ENCODE results near the gene KRTAP10-1. TPM values are rescaled to one million over a fixed set of nuclear protein-coding genes. Genes with fewer than 3 reads are reported as not detected.

KRTAP10-1 gene
- total and polyA plus RNA-seq, 2 of the 13 experiments (the other 11 are each of a cell fraction or from before 2014, with no cell fraction given): not detected

GRCh38 chr21:44495611-44496563 lies 44.1 kb downstream of the KRTAP10-1 start:
- ATAC-seq (no peak), DNase-seq (ENCODE audit: low spot score) (no peak), FAIRE-seq (no peak)
- Histone ChIP-seq H3K4me1 (ENCODE audit: insufficient read depth, low read length) (peaks cover 37% of the 10 kb centered on the region), H3K36me3 (replicated peaks in 1 of 2; ENCODE audit: control insufficient read depth in 1 of 2, insufficient read depth in 2 of 2, low read length in 2 of 2) (peaks cover 2 to 11% of the 10 kb centered on the region in 2 experiments; a peak in 4 of 5 replicates), H2AFZ (ENCODE audit: low read length) (no peak overlapping the region), H3K9me3 (ENCODE audit: low read length) (peaks cover 19% of the 10 kb centered on the region), H3K9ac (ENCODE audit: insufficient read depth, low read depth, low read length) (no peak overlapping the region), H4K20me1 (ENCODE audit: insufficient read depth, low read length) (no peaks in the 10 kb centered on the region), H3K27me3 (ENCODE audit: control insufficient read depth in 1 of 2, insufficient read depth in 2 of 2, low read length in 2 of 2) (no peaks in the 10 kb centered on the region), H3K27ac (ENCODE audit: extremely low read length, insufficient read depth, low read length) (no peak overlapping the region), H3K79me2 (ENCODE audit: insufficient read depth, low read length) (no peaks in the 10 kb centered on the region), H3K4me3 (replicated peaks in 1 of 3; ENCODE audit: insufficient read depth in 1 of 3, low read depth in 2 of 3, low read length in 3 of 3) (no peak overlapping the region), H3K4me2 (ENCODE audit: low read depth, low read length) (no peak overlapping the region)
- 97% methylated on average over 15 of the region's 16 CpGs for whole genome bisulfite sequencing (ENCODE audit: low lambda C conversion rate)
- POLR2A ChIA-PET: interaction anchor here (0.9 to 3.8 kb wide), 4 partner anchors 10 to 21 kb away, joined by 3 to 28 read pairs (median 8); no protein-coding TSS in a partner anchor
- peak; percentile 59 for TF ChIP-seq AGO1 (IDR thresholded peaks at IDR 0.05; ENCODE audit: low read depth, low read length, poor library complexity, severe bottlenecking)
- no peak for TF ChIP-seq TIGD3 (CRISPR knock-in tag; IDR thresholded peaks at IDR 0.05; ENCODE audit: borderline replicate concordance)
- intact Hi-C loops (cut with micrococcal nuclease; ENCODE audit: unreplicated experiment) (no loop called here), in situ Hi-C loops (cut with HindIII; ENCODE audit: extremely low pct_ligation_motif_present, low pct_unique_long_range_greater_than_20kb) (no loop called here)
- CTCF ChIA-PET (ENCODE audit: low intra/inter-chr PET ratio, low total read pairs): no interaction called here
- BruUV-seq (replicated peaks): no TSS peak

- intact Hi-C loops (cut with micrococcal nuclease; ENCODE audit: unreplicated experiment): no loop called here
- no peak for TF ChIP-seq HNF1A (IDR thresholded peaks at IDR 0.05; ENCODE audit: low read depth)
- TF ChIP-seq HNF1A (CRISPR knock-in tag; IDR thresholded peaks at IDR 0.05; ENCODE audit: borderline replicate concordance): no peak
- TF ChIP-seq RBFOX2 (IDR thresholded peaks at IDR 0.05; ENCODE audit: low read depth, low read length): peak; percentile 23; the same call in 1 of the 2 replicates
- TF ChIP-seq AGO2 (optimal IDR thresholded peaks at IDR 0.05; ENCODE audit: low read depth, low read length): peak; percentile 34
- TF ChIP-seq NFE2 (CRISPR knock-in tag; IDR thresholded peaks at IDR 0.05): no peak
- TF ChIP-seq MAFG (CRISPR knock-in tag; IDR thresholded peaks at IDR 0.05): no peak
- no peak for TF ChIP-seq BRD4 (CRISPR knock-in tag; IDR thresholded peaks at IDR 0.05)
- no peak for TF ChIP-seq ZNF678 (CRISPR knock-in tag; IDR thresholded peaks at IDR 0.05)
Observed at GRCh38 chr21:44494956-44495355, 45.0 kb downstream of the KRTAP10-1 start.

More at GRCh38 chr21:44494956-44495355, 45.0 kb downstream of the KRTAP10-1 start:
- ChIA-PET POLR2A (interaction anchor here (2.9 to 3.8 kb wide), 2 partner anchors 11 to 12 kb away, joined by 12 to 28 read pairs; no protein-coding TSS in a partner anchor), CTCF (ENCODE audit: low intra/inter-chr PET ratio, low total read pairs) (no interaction called here)
- Histone ChIP-seq H3K9ac (ENCODE audit: insufficient read depth, low read depth, low read length) (no peak overlapping the region), H3K4me1 (ENCODE audit: insufficient read depth, low read length) (peaks cover 37% of the 10 kb centered on the region), H3K36me3 (replicated peaks in 1 of 2; ENCODE audit: control insufficient read depth in 1 of 2, insufficient read depth in 2 of 2, low read length in 2 of 2) (peaks cover 4 to 17% of the 10 kb centered on the region in 2 experiments; a peak in 4 of 5 replicates), H3K27me3 (ENCODE audit: control insufficient read depth in 1 of 2, insufficient read depth in 2 of 2, low read length in 2 of 2) (no peaks in the 10 kb centered on the region), H3K27ac (ENCODE audit: extremely low read length, insufficient read depth, low read length) (no peak overlapping the region), H4K20me1 (ENCODE audit: insufficient read depth, low read length) (no peaks in the 10 kb centered on the region), H3K4me2 (ENCODE audit: low read depth, low read length) (no peak overlapping the region), H3K79me2 (ENCODE audit: insufficient read depth, low read length) (no peaks in the 10 kb centered on the region), H3K4me3 (replicated peaks in 1 of 3; ENCODE audit: insufficient read depth in 1 of 3, low read depth in 2 of 3, low read length in 3 of 3) (no peak overlapping the region), H3K9me3 (ENCODE audit: low read length) (peaks cover 19% of the 10 kb centered on the region), H2AFZ (ENCODE audit: low read length) (no peak overlapping the region)
- BruUV-seq (replicated peaks): no TSS peak
- 95% methylated on average over 12 of the region's 13 CpGs for WGBS (ENCODE audit: low lambda C conversion rate)
- DNase-seq (ENCODE audit: low spot score) (no peak), FAIRE-seq (no peak), ATAC-seq (no peak)
- in situ Hi-C loops (cut with HindIII; ENCODE audit: extremely low pct_ligation_motif_present, low pct_unique_long_range_greater_than_20kb): no loop called here

All from HepG2 (cell line).